ENCODE data around the gene LY86.

DNA sequence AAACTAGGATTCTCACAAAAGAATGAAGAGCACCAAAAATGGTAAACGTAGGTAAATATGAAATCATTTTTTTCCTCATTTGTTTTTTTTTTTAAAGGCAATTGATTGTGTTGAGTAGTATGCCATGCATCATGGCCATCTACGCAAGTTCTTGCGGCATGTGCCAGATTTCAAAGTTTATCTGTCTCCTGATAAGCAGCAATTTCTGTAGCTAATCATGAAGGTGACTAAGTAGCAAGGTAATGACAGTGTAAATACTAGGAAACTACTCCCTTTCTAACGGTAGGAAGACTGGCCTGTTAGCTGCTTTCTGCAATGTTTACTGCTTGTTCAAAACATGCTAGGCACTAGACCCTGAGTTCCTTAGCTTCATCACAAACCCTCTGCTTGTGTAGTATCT is 13.4 kb upstream of the LY86 start:
- no peak for TF ChIP-seq POLR2A (IDR thresholded peaks at IDR 0.05)
- TF ChIP-seq CTCF (IDR thresholded peaks at IDR 0.05) = no peak
